ENCODE data around the gene LDB3.

LDB3 gene

GRCh38 chr10:86759073-86759672 lies 90.9 kb downstream of the LDB3 start:
- FAIRE-seq (no peak), DNase-seq (ENCODE audit: low spot score) (no peak)

GRCh38 chr10:86763404-86763803 lies 95.1 kb downstream of the LDB3 start:
- no peak for FAIRE-seq

GRCh38 chr10:86765548-86765947 lies 97.2 kb downstream of the LDB3 start:
- DNase-seq (ENCODE audit: low spot score) (no peak), FAIRE-seq (no peak)

More at GRCh38 chr10:86763404-86763803, 95.1 kb downstream of the LDB3 start:
- no peak for DNase-seq (ENCODE audit: low spot score)

- no peak for DNase-seq (ENCODE audit: low spot score)
- no peak for FAIRE-seq
Measured at GRCh38 chr10:86768412-86769062, 100.2 kb downstream of the LDB3 start.

- DNase-seq (ENCODE audit: low spot score) (no peak), FAIRE-seq (no peak)
Measured at GRCh38 chr10:86769991-86770390, 101.7 kb downstream of the LDB3 start.

- no peak for FAIRE-seq
- DNase-seq (ENCODE audit: low spot score) = no peak
Measured at GRCh38 chr10:86770412-86770960, 102.2 kb downstream of the LDB3 start.

- FAIRE-seq = no peak
Measured at GRCh38 chr10:86773498-86773897, 105.2 kb downstream of the LDB3 start.

GRCh38 chr10:86775056-86775869 lies 107.0 kb downstream of the LDB3 start:
- DNase-seq (ENCODE audit: low spot score) (peak; percentile 31), FAIRE-seq (peak; percentile 50)

More at GRCh38 chr10:86773498-86773897, 105.2 kb downstream of the LDB3 start:
- DNase-seq (ENCODE audit: low spot score) = no peak

GRCh38 chr10:86775870-86776180 lies 107.5 kb downstream of the LDB3 start:
- FAIRE-seq (no peak), DNase-seq (ENCODE audit: low spot score) (no peak)

- FAIRE-seq = no peak
- no peak for DNase-seq (ENCODE audit: low spot score)
Measured at GRCh38 chr10:86779220-86780017, 111.1 kb downstream of the LDB3 start.

GRCh38 chr10:86782701-86783418 lies 114.5 kb downstream of the LDB3 start:
- no peak for DNase-seq (ENCODE audit: low spot score)
- no peak for FAIRE-seq

- DNase-seq (ENCODE audit: low spot score) = no peak
- FAIRE-seq = no peak
Measured at GRCh38 chr10:86785037-86785436, 116.7 kb downstream of the LDB3 start.

Measured in RCC 7860 (cell line).